GM23248 (cell line): ENCODE measurements around the gene SMYD3. TPM values are rescaled to one million over a fixed set of nuclear protein-coding genes. Genes with fewer than 3 reads are reported as not detected.
"Not testable (repeated sequence)": the region's sequence is repeated elsewhere in the genome, so short reads cannot be mapped to it uniquely, and the experiment has no call there.

ENCODE experiments used
- DNase-seq: peaks from one replicate; pipeline ENCODE4 v3.0.0-alpha.2; 2015
- H2AFZ ChIP-seq: fragments of 200-600 bp; sonication (generic); 2 replicates; pipeline ENCODE4 v1.6.1; 2016; ENCODE audit warnings: antibody characterized with exemption
- H3F3A ChIP-seq: fragments of 200-600 bp; sonication (generic); 2 replicates; pipeline ENCODE4 v1.6.1; 2016; ENCODE audit warnings: mild to moderate bottlenecking, antibody characterized with exemption, mixed run types; ENCODE audit not compliant: insufficient read depth
- H3K27ac ChIP-seq: fragments of 200-600 bp; sonication (generic); 2 replicates; pipeline ENCODE4 v1.5.1; 2016; ENCODE audit warnings: mild to moderate bottlenecking
- H3K27me3 ChIP-seq: fragments of 200-600 bp; sonication (generic); replicated peaks from 2 replicates; pipeline ENCODE4 v1.6.1; 2016; ENCODE audit warnings: mild to moderate bottlenecking; ENCODE audit not compliant: insufficient read depth
- H3K36me3 ChIP-seq: fragments of 200-600 bp; sonication (generic); 2 replicates; pipeline ENCODE4 v1.6.1; 2016; ENCODE audit warnings: low read depth, mild to moderate bottlenecking
- H3K4me1 ChIP-seq: fragments of 200-600 bp; sonication (generic); 2 replicates; pipeline ENCODE4 v1.6.1; 2016; ENCODE audit warnings: mild to moderate bottlenecking; ENCODE audit not compliant: insufficient read depth
- H3K4me2 ChIP-seq: fragments of 200-600 bp; sonication (generic); one replicate; pipeline ENCODE4 v1.6.1; 2016; ENCODE audit warnings: mild to moderate bottlenecking; ENCODE audit not compliant: unreplicated experiment
- H3K4me3 ChIP-seq: fragments of 200-600 bp; sonication (generic); 2 replicates; pipeline ENCODE4 v1.5.1; 2016; ENCODE audit warnings: mild to moderate bottlenecking
- H3K79me2 ChIP-seq: fragments of 200-600 bp; sonication (generic); 2 replicates; pipeline ENCODE4 v1.6.1; 2016; ENCODE audit warnings: mild to moderate bottlenecking; ENCODE audit not compliant: insufficient read depth
- H3K9ac ChIP-seq: fragments of 200-600 bp; sonication (generic); 2 replicates; pipeline ENCODE4 v1.6.1; 2016; ENCODE audit warnings: mild to moderate bottlenecking
- H3K9me2 ChIP-seq: fragments of 200-600 bp; sonication (generic); 2 replicates; pipeline ENCODE4 v1.6.1; 2016; ENCODE audit warnings: mixed run types, mild to moderate bottlenecking, moderate library complexity; ENCODE audit not compliant: insufficient read depth
- H3K9me3 ChIP-seq: fragments of 200-600 bp; sonication (generic); one replicate; pipeline ENCODE4 v1.6.1; 2017; ENCODE audit warnings: low read depth
- H4K20me1 ChIP-seq: fragments of 200-600 bp; sonication (generic); 2 replicates; pipeline ENCODE4 v1.6.0; 2016; ENCODE audit not compliant: insufficient read depth
- EZH2 ChIP-seq: fragments of 200-600 bp; sonication (generic); IDR thresholded peaks from 2 replicates; pipeline ENCODE4 v1.6.1; 2018; ENCODE audit warnings: antibody characterized with exemption, mild to moderate bottlenecking; ENCODE audit not compliant: insufficient read depth, poor library complexity, severe bottlenecking
- EZH2phosphoT487 ChIP-seq: fragments of 200-600 bp; sonication (generic); IDR thresholded peaks from 2 replicates; pipeline ENCODE4 v1.6.1; 2018; ENCODE audit warnings: antibody characterized with exemption, moderate library complexity, mild to moderate bottlenecking, low read depth; ENCODE audit not compliant: insufficient read depth
- WGBS, 2 experiments: methylation state at CpG; one replicate each; pipeline ENCODE4 v1.1.6; 2015 to 2017; ENCODE audit warnings: low lambda C conversion rate in 2 of 2, low coverage in 1 of 2; ENCODE audit errors: missing lambda C conversion rate in 2 of 2; 5-methylcytosine and 5-hydroxymethylcytosine counted together
- in situ Hi-C: fragments of 300-500 bp; cut with MboI; formaldehyde crosslinking; loops from 2 replicates; pipeline ENCODE4 v1.15.0; 2020
- polyA plus RNA-seq: library from polyadenylated mRNA; unstranded; fragments of >200 nt; fragmentation: Nextera tagmentation; extraction: Ambion mirVana; gene quantifications from 2 replicates; pipeline ENCODE4 v1.2.1, GENCODE V29; 2016
- total RNA-seq: library from RNA; depleted of rRNA; stranded (reverse); fragments of >200 nt; shearing (Covaris generic); gene quantifications from 2 replicates; pipeline ENCODE4 v1.2.3, GENCODE V29; 2014

The SMYD3 gene
- total and polyA plus RNA-seq, 2 experiments from 2014 or later = 32.1 to 44.8 TPM

- Histone ChIP-seq H3K27me3 (no peaks in the 10 kb centered on the region), H3K27ac (no peak overlapping the region), H3K4me2 (no peak overlapping the region), H3K36me3 (no peaks in the 10 kb centered on the region), H3K9me3 (no peaks in the 10 kb centered on the region), H3F3A (no peaks in the 10 kb centered on the region), H2AFZ (no peak overlapping the region), H3K9me2 (no peaks in the 10 kb centered on the region), H4K20me1 (no peaks in the 10 kb centered on the region), H3K79me2 (no peaks in the 10 kb centered on the region), H3K4me3 (no peak overlapping the region), H3K9ac (no peak overlapping the region), H3K4me1 (0 out of 2 replicates have a peak, but pooled peaks cover 4% of the 10 kb centered on the region)
- WGBS, 2 experiments = 94 to 97% methylated on average over 3 of the region's 3 CpGs
- TF ChIP-seq EZH2phosphoT487 (no peak), EZH2 (no peak)
- in situ Hi-C loops = no loop called here
- DNase-seq = no peak
Measured at GRCh38 chr1:245748646-245749045, 758.4 kb downstream of the SMYD3 start.

DNA sequence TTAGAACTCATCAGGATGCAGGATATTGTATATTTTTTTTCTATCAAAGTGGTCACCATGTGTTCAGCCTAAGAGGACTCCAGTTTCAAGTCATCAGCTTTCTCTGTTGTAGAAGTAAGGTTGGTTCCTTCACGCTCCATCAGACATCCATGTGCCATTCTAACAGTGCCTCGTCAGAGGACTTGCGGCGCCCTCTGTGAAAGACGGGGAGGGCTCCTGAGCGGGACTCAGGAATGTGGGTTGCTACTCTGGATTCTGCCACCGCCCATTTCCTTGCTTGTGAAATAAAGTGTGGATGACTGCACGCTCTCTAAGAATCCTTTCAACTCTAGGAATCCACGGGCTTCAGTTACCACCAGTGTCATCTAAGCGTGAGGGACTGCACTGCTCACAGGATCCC is 758.8 kb downstream of the SMYD3 start:
- no peaks in the 10 kb centered on the region for H3K9me2 ChIP-seq
- H2AFZ ChIP-seq = no peak overlapping the region

DNA sequence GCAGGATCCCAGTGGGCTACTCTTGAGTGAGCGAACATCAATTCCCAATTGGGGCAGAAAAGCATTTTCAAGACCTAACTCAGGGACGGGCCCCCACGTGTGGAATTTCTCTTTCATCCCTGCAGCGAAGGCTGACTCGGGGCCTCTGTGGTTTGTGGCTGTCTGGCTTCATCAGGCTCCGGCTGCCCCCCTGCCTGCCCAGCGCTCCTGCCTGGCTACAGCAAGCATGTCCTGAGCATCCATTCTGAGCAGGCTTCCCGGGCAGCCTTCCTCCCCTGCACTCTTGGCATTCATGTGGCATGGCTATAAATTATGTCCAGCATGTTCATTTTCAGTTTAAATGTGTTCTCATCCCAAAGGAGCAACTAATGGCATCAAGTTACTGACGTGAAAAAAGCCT is 764.2 kb downstream of the SMYD3 start:
- Histone ChIP-seq H2AFZ (no peak overlapping the region), H3K4me1 (no peaks in the 10 kb centered on the region), H3K9ac (no peak overlapping the region), H3F3A (no peaks in the 10 kb centered on the region), H3K9me2 (no peaks in the 10 kb centered on the region), H3K79me2 (no peaks in the 10 kb centered on the region), H3K36me3 (no peaks in the 10 kb centered on the region), H3K9me3 (no peaks in the 10 kb centered on the region), H3K27ac (no peak overlapping the region), H3K27me3 (no peaks in the 10 kb centered on the region), H4K20me1 (no peaks in the 10 kb centered on the region), H3K4me2 (no peak overlapping the region), H3K4me3 (no peak overlapping the region)
- WGBS, 2 experiments = 34 to 37% methylated on average over 7 to 9 of the region's 9 CpGs
- peak; percentile 32 for DNase-seq
- no peak for TF ChIP-seq EZH2phosphoT487
- TF ChIP-seq EZH2 = no peak
- in situ Hi-C loops = no loop called here

More for the DNA sequence above, 758.8 kb downstream of the SMYD3 start:
- Histone ChIP-seq H3K9ac (no peak overlapping the region), H4K20me1 (no peaks in the 10 kb centered on the region), H3K4me1 (0 out of 2 replicates have a peak, but pooled peaks cover 4% of the 10 kb centered on the region), H3K79me2 (no peaks in the 10 kb centered on the region), H3K9me3 (no peaks in the 10 kb centered on the region), H3K36me3 (no peaks in the 10 kb centered on the region), H3K4me3 (no peak overlapping the region), H3K4me2 (no peak overlapping the region), H3F3A (no peaks in the 10 kb centered on the region), H3K27ac (no peak overlapping the region), H3K27me3 (no peaks in the 10 kb centered on the region)
- TF ChIP-seq EZH2 = no peak
- no peak for TF ChIP-seq EZH2phosphoT487
- in situ Hi-C loops = no loop called here
- 89 to 93% methylated on average over 10 of the region's 10 CpGs for WGBS, 2 experiments
- DNase-seq = no peak

DNA sequence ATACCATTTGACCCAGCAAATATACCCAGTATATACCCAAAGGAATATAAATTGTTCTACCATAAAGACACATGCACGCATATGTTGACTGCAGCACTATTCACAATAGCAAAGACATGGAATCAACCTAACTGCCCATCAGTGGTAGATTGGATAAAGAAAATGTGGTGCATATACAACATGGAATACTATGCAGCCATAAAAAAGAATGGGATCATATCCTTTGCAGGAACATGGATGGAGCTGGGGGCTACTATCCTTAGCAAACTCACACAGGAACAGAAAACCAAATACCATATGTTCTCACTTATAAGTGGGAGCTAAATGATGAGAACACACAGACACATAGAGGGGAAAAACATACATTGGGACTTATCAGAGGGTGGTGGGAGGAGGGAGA is 766.7 kb downstream of the SMYD3 start:
- H3K27me3 ChIP-seq, H3F3A ChIP-seq, in situ Hi-C loops, H3K9ac ChIP-seq, H3K9me3 ChIP-seq, H2AFZ ChIP-seq, H3K9me2 ChIP-seq, H4K20me1 ChIP-seq, H3K27ac ChIP-seq, H3K4me2 ChIP-seq, H3K4me3 ChIP-seq, H3K4me1 ChIP-seq, DNase-seq, H3K36me3 ChIP-seq, H3K79me2 ChIP-seq: not testable (repeated sequence)
- WGBS, 2 experiments = 56 to 65% methylated on average over 1 of the region's 1 CpG

- no peak for TF ChIP-seq EZH2
- TF ChIP-seq EZH2phosphoT487 = no peak
- in situ Hi-C loops = no loop called here
- DNase-seq = no peak
Measured at GRCh38 chr1:245730801-245731200, 776.3 kb downstream of the SMYD3 start.

GRCh38 chr1:245728035-245728434 is 779.0 kb downstream of the SMYD3 start:
- 70 to 89% methylated on average over 1 to 3 of the region's 3 CpGs for WGBS, 2 experiments
- H3K79me2 ChIP-seq, H4K20me1 ChIP-seq, H3F3A ChIP-seq, H3K9me2 ChIP-seq, H3K36me3 ChIP-seq, H3K4me3 ChIP-seq, H3K9me3 ChIP-seq, H3K9ac ChIP-seq, H3K27me3 ChIP-seq, DNase-seq, H3K27ac ChIP-seq, H2AFZ ChIP-seq, H3K4me1 ChIP-seq, H3K4me2 ChIP-seq, in situ Hi-C loops: not testable (repeated sequence)

More at GRCh38 chr1:245730801-245731200, 776.3 kb downstream of the SMYD3 start:
- Histone ChIP-seq H3K79me2 (no peaks in the 10 kb centered on the region), H3F3A (no peaks in the 10 kb centered on the region), H4K20me1 (no peaks in the 10 kb centered on the region), H3K9me2 (no peaks in the 10 kb centered on the region), H3K4me2 (no peak overlapping the region), H3K9ac (no peak overlapping the region), H3K9me3 (peaks cover 5% of the 10 kb centered on the region), H3K36me3 (no peaks in the 10 kb centered on the region), H3K27ac (no peak overlapping the region), H3K27me3 (no peaks in the 10 kb centered on the region), H3K4me1 (no peaks in the 10 kb centered on the region), H3K4me3 (no peak overlapping the region), H2AFZ (no peak overlapping the region)
- WGBS, 2 experiments = 38 to 47% methylated on average over 2 of the region's 2 CpGs
